ENCODE results near the gene ADAMTS17.

ADAMTS17 gene

GRCh38 chr15:99998661-99999101 is 343.1 kb downstream of the ADAMTS17 start:
- no peaks in the 10 kb centered on the region for H3K36me3 ChIP-seq (ENCODE audit: control insufficient read depth, insufficient read depth, low read length)
- H3K9ac ChIP-seq (ENCODE audit: low read depth, low read length) = no peak overlapping the region
- peaks cover 10% of the 10 kb centered on the region for H3K4me1 ChIP-seq (ENCODE audit: control insufficient read depth, insufficient read depth, low read length)
- H3K9me3 ChIP-seq (ENCODE audit: control insufficient read depth, insufficient read depth, low read length) = no peaks in the 10 kb centered on the region
- no peak overlapping the region for H3K4me3 ChIP-seq (ENCODE audit: low read depth, low read length)
- H3K27me3 ChIP-seq (ENCODE audit: control insufficient read depth, insufficient read depth, low read length) = no peaks in the 10 kb centered on the region

- Histone ChIP-seq H3K4me3 (ENCODE audit: low read depth, low read length) (no peak overlapping the region), H3K36me3 (ENCODE audit: control insufficient read depth, insufficient read depth, low read length) (no peaks in the 10 kb centered on the region), H3K9me3 (ENCODE audit: control insufficient read depth, insufficient read depth, low read length) (no peaks in the 10 kb centered on the region), H3K9ac (ENCODE audit: low read depth, low read length) (no peak overlapping the region), H3K4me1 (ENCODE audit: control insufficient read depth, insufficient read depth, low read length) (peaks cover 10% of the 10 kb centered on the region), H3K27me3 (ENCODE audit: control insufficient read depth, insufficient read depth, low read length) (no peaks in the 10 kb centered on the region)
Observed at GRCh38 chr15:99997112-99997651, 344.6 kb downstream of the ADAMTS17 start.

DNA sequence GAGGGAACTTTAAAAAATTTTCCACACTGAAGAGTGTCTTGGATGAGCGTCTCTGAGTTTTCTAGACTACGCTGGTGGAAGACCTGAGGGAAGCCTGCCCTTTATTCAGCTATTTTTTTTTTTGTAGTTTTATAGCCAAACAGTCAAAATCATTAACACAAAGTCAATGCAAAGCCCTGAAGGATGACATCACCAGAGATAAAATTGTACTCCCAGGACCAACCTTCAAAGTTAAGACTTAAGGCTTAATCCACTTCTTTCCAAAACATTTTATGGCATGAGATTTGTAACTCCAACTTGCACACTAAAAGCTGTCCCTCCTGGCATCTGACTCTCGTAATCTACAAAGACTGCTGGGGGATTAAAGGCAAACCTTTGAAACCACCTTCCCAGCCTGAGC is 345.1 kb downstream of the ADAMTS17 start:
- H3K9me3 ChIP-seq (ENCODE audit: control insufficient read depth, insufficient read depth, low read length) = no peaks in the 10 kb centered on the region
- H3K9ac ChIP-seq (ENCODE audit: low read depth, low read length) = no peak overlapping the region
- H3K36me3 ChIP-seq (ENCODE audit: control insufficient read depth, insufficient read depth, low read length) = no peaks in the 10 kb centered on the region
- no peaks in the 10 kb centered on the region for H3K27me3 ChIP-seq (ENCODE audit: control insufficient read depth, insufficient read depth, low read length)
- peaks cover 10% of the 10 kb centered on the region for H3K4me1 ChIP-seq (ENCODE audit: control insufficient read depth, insufficient read depth, low read length)
- H3K4me3 ChIP-seq (ENCODE audit: low read depth, low read length) = no peak overlapping the region

GRCh38 chr15:99995543-99995942 is 346.2 kb downstream of the ADAMTS17 start:
- Histone ChIP-seq H3K9me3 (ENCODE audit: control insufficient read depth, insufficient read depth, low read length) (no peaks in the 10 kb centered on the region), H3K27me3 (ENCODE audit: control insufficient read depth, insufficient read depth, low read length) (no peaks in the 10 kb centered on the region), H3K9ac (ENCODE audit: low read depth, low read length) (no peak overlapping the region), H3K4me1 (ENCODE audit: control insufficient read depth, insufficient read depth, low read length) (peaks cover 10% of the 10 kb centered on the region), H3K36me3 (ENCODE audit: control insufficient read depth, insufficient read depth, low read length) (no peaks in the 10 kb centered on the region), H3K4me3 (ENCODE audit: low read depth, low read length) (no peak overlapping the region)

- no peak overlapping the region for H3K9ac ChIP-seq (ENCODE audit: low read depth, low read length)
- no peaks in the 10 kb centered on the region for H3K36me3 ChIP-seq (ENCODE audit: control insufficient read depth, insufficient read depth, low read length)
- no peaks in the 10 kb centered on the region for H3K9me3 ChIP-seq (ENCODE audit: control insufficient read depth, insufficient read depth, low read length)
- H3K4me3 ChIP-seq (ENCODE audit: low read depth, low read length) = no peak overlapping the region
- no peaks in the 10 kb centered on the region for H3K27me3 ChIP-seq (ENCODE audit: control insufficient read depth, insufficient read depth, low read length)
- H3K4me1 ChIP-seq (ENCODE audit: control insufficient read depth, insufficient read depth, low read length) = peaks cover 10% of the 10 kb centered on the region
Observed at GRCh38 chr15:99994849-99995248, 346.9 kb downstream of the ADAMTS17 start.

- H3K4me3 ChIP-seq (ENCODE audit: low read depth, low read length) = no peak overlapping the region
- no peak overlapping the region for H3K9ac ChIP-seq (ENCODE audit: low read depth, low read length)
- H3K36me3 ChIP-seq (ENCODE audit: control insufficient read depth, insufficient read depth, low read length) = no peaks in the 10 kb centered on the region
- no peaks in the 10 kb centered on the region for H3K27me3 ChIP-seq (ENCODE audit: control insufficient read depth, insufficient read depth, low read length)
- H3K4me1 ChIP-seq (ENCODE audit: control insufficient read depth, insufficient read depth, low read length) = peaks cover 10% of the 10 kb centered on the region
- no peaks in the 10 kb centered on the region for H3K9me3 ChIP-seq (ENCODE audit: control insufficient read depth, insufficient read depth, low read length)
Observed at GRCh38 chr15:99993681-99994131, 348.1 kb downstream of the ADAMTS17 start.

DNA sequence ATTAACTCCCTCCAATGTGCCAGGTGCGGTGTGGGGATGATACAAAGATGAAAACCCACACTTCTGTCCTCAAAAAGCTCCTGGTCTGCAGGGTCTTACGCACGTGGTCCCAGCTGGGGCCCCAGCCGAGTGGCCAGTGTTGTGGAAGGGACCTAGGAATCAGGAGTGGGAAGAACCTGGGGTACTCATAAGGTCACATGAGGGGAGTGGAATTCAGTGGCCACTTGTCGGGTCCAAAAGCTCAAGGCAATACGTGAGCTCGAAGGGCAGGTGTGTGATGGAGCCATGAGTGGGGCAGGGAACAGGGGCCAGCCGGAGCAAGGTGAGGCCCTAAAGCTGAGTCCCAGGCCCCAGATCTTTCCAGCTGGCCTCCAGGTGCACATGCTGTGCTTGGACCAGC is 348.5 kb downstream of the ADAMTS17 start:
- Histone ChIP-seq H3K9me3 (ENCODE audit: control insufficient read depth, insufficient read depth, low read length) (no peaks in the 10 kb centered on the region), H3K27me3 (ENCODE audit: control insufficient read depth, insufficient read depth, low read length) (no peaks in the 10 kb centered on the region)

GRCh38 chr15:99992611-99993231 is 349.1 kb downstream of the ADAMTS17 start:
- Histone ChIP-seq H3K4me3 (ENCODE audit: low read depth, low read length) (no peak overlapping the region), H3K36me3 (ENCODE audit: control insufficient read depth, insufficient read depth, low read length) (no peaks in the 10 kb centered on the region), H3K4me1 (ENCODE audit: control insufficient read depth, insufficient read depth, low read length) (peaks cover 10% of the 10 kb centered on the region), H3K9me3 (ENCODE audit: control insufficient read depth, insufficient read depth, low read length) (no peaks in the 10 kb centered on the region), H3K9ac (ENCODE audit: low read depth, low read length) (no peak overlapping the region), H3K27me3 (ENCODE audit: control insufficient read depth, insufficient read depth, low read length) (no peaks in the 10 kb centered on the region)

More for the DNA sequence above, 348.5 kb downstream of the ADAMTS17 start:
- no peak overlapping the region for H3K9ac ChIP-seq (ENCODE audit: low read depth, low read length)
- H3K4me3 ChIP-seq (ENCODE audit: low read depth, low read length) = no peak overlapping the region
- peaks cover 10% of the 10 kb centered on the region for H3K4me1 ChIP-seq (ENCODE audit: control insufficient read depth, insufficient read depth, low read length)
- H3K36me3 ChIP-seq (ENCODE audit: control insufficient read depth, insufficient read depth, low read length) = no peaks in the 10 kb centered on the region

- no peak overlapping the region for H3K4me3 ChIP-seq (ENCODE audit: low read depth, low read length)
- no peaks in the 10 kb centered on the region for H3K36me3 ChIP-seq (ENCODE audit: control insufficient read depth, insufficient read depth, low read length)
- no peaks in the 10 kb centered on the region for H3K9me3 ChIP-seq (ENCODE audit: control insufficient read depth, insufficient read depth, low read length)
- H3K9ac ChIP-seq (ENCODE audit: low read depth, low read length) = no peak overlapping the region
- no peaks in the 10 kb centered on the region for H3K4me1 ChIP-seq (ENCODE audit: control insufficient read depth, insufficient read depth, low read length)
- no peaks in the 10 kb centered on the region for H3K27me3 ChIP-seq (ENCODE audit: control insufficient read depth, insufficient read depth, low read length)
Observed at GRCh38 chr15:99989095-99989494, 352.7 kb downstream of the ADAMTS17 start.

- no peaks in the 10 kb centered on the region for H3K27me3 ChIP-seq (ENCODE audit: control insufficient read depth, insufficient read depth, low read length)
Observed at GRCh38 chr15:99987701-99988100, 354.1 kb downstream of the ADAMTS17 start.

GRCh38 chr15:99987119-99987506 is 354.7 kb downstream of the ADAMTS17 start:
- H3K9me3 ChIP-seq (ENCODE audit: control insufficient read depth, insufficient read depth, low read length) = no peaks in the 10 kb centered on the region
- peaks cover 10% of the 10 kb centered on the region for H3K4me1 ChIP-seq (ENCODE audit: control insufficient read depth, insufficient read depth, low read length)
- no peak overlapping the region for H3K4me3 ChIP-seq (ENCODE audit: low read depth, low read length)
- H3K9ac ChIP-seq (ENCODE audit: low read depth, low read length) = no peak overlapping the region
- no peaks in the 10 kb centered on the region for H3K27me3 ChIP-seq (ENCODE audit: control insufficient read depth, insufficient read depth, low read length)
- no peaks in the 10 kb centered on the region for H3K36me3 ChIP-seq (ENCODE audit: control insufficient read depth, insufficient read depth, low read length)

More at GRCh38 chr15:99987701-99988100, 354.1 kb downstream of the ADAMTS17 start:
- Histone ChIP-seq H3K4me1 (ENCODE audit: control insufficient read depth, insufficient read depth, low read length) (peaks cover 7% of the 10 kb centered on the region), H3K9ac (ENCODE audit: low read depth, low read length) (no peak overlapping the region), H3K9me3 (ENCODE audit: control insufficient read depth, insufficient read depth, low read length) (no peaks in the 10 kb centered on the region), H3K4me3 (ENCODE audit: low read depth, low read length) (no peak overlapping the region), H3K36me3 (ENCODE audit: control insufficient read depth, insufficient read depth, low read length) (no peaks in the 10 kb centered on the region)
